SH-SY5Y (cell line): Measurements from ENCODE around the gene CD52.

Experiments
- GATA2 ChIP-seq: IDR thresholded peaks from 2 replicates; pipeline ENCODE4 v1.6.1; 2011; ENCODE audit warnings: mild to moderate bottlenecking, low read depth, low read length
- GATA3 ChIP-seq: IDR thresholded peaks from 2 replicates; pipeline ENCODE4 v1.6.1; 2011; ENCODE audit warnings: low read depth, mild to moderate bottlenecking, low read length, moderate library complexity

DNA sequence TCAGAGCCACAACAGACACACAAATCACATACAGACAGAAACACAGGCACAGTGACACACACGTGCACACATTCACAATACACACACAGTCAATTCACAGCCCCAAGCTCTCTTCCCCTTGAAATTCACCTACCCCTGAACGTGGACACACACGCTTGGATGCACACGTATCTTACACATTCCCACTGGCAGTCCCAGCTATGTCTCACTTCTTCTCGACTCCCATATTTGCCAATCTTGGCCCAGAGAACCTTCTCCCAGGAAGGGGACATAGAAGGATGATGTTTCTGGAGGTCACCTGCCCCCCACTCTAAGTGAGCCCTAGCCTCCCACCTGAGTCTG lies 34.6 kb downstream of the CD52 start:
- TF ChIP-seq GATA2 (no peak), GATA3 (no peak)
